Measurements from ENCODE around the gene TUFM.
A peak's percentile ranks its signal among the peaks of the same experiment; 100 is the strongest.
"Not testable (repeated sequence)": the region's sequence is repeated elsewhere in the genome, so short reads cannot be mapped to it uniquely, and the experiment has no call there.

TUFM gene

GRCh38 chr16:28846080-28846932 is at the start of gene TUFM:
Gene TUFM (minus strand): TSS chr16:28846348. CDS start chr16:28846269, 79 bp downstream.
- peak; percentile 99 for DNase-seq (ENCODE audit: low spot score)

- DNase-seq (ENCODE audit: low spot score) = no peak
These were observed 49.5 kb upstream of the TUFM start for GRCh38 chr16:28895609-28896008.

- no peak for DNase-seq (ENCODE audit: low spot score)
These were observed 47.1 kb upstream of the TUFM start for GRCh38 chr16:28893291-28893690.

DNA sequence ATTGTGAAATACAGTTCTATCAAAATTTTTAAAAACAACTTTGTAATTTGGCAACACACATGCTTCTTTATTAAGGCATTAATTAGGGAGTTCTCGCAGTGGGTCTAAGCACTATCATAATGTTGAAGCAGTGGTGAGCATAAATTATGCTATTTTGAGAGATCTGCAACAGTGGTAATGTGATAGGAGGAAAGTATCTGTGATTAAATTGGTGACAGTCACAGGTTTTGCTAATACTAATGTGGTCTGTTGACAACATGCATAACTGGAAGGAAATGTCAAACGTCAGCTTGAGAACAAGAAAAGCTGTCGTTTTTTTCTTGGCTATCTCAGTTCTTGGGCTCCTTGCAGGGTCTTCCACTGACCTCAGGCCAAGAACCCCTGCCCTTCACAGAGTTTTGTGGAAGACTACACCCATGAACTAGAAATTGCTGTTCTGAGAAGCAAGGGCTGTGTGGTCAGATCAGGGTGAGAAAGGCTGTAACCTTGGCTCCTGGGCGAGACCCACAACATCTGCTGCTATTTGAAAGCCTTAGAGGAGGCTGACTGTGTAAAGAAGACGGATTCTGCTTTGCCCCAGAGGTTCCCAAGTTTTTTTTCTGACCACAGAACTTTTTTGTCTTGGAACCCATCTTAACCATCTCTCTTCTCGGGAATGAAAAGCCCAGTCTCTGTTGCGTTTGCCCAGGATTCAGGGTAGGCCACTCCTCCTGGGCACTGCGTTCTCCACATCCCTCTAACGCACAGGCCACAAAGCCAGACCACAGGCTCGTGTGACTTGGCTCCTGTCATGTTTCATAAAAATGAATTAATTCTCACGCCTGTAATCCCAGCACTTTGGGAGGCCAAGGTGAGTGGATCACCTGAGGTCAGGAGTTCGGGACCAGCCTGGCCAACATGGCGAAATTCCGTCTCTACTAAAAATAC is 46.1 kb upstream of the TUFM start:
- no peak for DNase-seq (ENCODE audit: low spot score)

DNA sequence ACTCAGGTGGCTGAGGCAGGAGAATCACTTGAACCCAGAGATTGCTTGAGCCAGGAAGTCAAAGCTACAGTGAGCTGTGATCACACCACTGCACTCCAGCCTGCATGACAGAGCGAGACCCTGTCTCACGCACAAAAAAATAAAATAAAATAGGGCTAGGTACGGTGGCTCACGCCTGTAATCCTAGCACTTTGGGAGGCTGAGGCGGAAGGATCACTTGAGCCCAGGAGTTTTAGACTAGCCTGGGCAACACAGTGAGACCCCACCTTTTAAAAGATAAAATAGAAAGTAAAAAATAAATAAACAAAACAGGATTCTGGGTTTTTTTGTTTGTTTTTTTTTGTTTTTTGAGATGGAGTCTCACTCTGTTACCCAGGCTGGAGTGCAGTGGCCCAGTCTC is 44.2 kb upstream of the TUFM start:
- not testable (repeated sequence) for DNase-seq (ENCODE audit: low spot score)

- DNase-seq (ENCODE audit: low spot score) = no peak
These were observed 40.8 kb upstream of the TUFM start for GRCh38 chr16:28886945-28887344.

DNA sequence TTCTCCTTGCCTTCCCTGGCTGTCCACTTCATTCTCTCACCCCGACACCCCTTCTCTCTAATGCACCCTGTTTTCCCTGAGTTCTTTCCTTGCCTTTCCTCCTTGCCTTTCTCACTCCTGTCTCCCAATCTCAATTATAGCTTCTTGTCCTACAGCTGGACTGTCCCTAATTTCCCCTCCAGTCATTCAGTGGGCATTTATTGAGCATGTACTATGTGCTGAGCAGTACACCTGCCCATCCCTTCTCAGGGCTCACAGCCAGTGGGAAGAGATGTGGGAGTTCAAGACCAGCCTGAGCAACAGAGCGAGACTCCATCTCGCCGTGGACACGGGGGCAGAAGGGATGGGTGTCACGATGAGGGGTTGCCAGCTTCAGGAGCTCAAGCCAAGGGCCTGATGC is 37.9 kb upstream of the TUFM start:
- DNase-seq (ENCODE audit: low spot score) = no peak

GRCh38 chr16:28883221-28883996 is 37.3 kb upstream of the TUFM start:
- DNase-seq (ENCODE audit: low spot score) = no peak

GRCh38 chr16:28882551-28883160 is 36.5 kb upstream of the TUFM start:
- no peak for DNase-seq (ENCODE audit: low spot score)

DNA sequence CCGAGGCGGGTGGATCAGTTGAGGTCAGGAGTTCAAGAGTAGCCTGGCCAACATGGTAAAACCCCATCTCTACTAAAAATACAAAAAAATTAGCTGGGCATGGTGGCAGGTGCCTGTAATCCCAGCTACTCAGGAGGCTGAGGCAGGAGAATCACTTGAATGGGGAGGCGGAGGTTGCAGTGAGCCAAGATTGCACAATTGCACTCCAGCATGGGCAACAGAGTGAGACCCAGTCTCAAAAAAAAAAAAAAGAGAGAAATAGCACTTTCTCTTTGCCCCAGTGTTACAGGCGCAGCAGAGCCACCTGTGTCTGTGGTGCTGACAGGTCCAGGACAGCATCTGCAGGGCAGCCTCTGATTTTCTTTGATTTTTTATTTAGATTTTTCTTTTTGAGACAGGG is 35.4 kb upstream of the TUFM start:
- peak; percentile 40 for DNase-seq (ENCODE audit: low spot score)

DNA sequence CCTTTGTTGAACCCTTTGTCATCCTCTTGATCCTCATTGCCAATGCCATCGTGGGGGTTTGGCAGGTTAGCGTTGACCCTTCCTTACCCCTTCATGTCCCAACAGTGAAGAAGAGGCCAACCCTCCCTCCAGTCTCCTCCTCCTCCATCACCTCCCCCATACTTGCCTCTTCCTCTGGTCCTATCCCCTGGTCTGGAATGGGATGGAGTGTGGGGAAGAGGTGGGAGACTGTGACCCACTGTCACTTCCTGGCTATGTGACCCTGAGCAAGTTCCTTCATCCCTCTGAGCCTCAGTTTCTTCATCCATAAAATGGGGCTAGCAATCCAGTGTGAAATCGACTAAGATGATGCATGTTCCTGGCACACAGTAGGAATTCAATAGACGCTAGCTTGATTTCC is 34.8 kb upstream of the TUFM start:
- DNase-seq (ENCODE audit: low spot score) = no peak

GRCh38 chr16:28880589-28880915 is 34.4 kb upstream of the TUFM start:
- DNase-seq (ENCODE audit: low spot score) = no peak

DNA sequence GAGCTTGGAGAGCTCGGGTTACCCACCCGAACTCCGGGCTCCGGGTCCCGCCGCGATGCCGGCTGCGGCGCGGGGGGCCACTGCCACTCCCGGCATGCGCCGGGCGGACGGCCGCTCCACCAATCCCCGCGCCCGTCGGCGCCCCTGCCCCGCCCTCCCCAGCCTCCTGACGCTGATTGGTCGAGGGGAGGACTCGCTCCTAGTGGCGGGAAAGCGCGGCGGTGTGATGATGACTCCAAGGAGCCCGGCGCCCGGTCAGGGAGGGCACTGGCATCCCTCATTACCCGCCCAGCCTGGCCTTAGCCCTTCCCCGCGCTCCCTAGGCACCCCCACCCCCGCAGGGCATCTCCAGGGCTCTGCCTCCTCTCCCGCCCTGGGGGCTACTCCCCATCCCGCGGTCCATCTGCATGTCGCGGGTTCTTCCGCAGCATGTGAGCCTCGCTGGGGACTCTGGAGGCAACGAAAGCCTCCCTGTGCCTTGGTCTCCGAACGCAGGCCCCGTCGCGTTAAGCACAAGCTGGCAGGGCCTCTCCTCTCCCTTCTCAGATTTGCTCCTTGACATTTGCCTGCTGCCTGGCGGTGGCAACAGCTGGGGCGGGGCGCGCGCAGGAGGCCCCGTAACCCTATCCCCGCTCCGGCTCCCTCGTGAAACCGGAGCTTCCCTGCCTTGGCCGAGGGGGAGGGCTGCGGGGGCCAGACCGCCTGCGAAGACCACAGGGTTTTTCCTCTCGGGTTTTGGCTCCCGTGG is 33.9 kb upstream of the TUFM start:
- DNase-seq (ENCODE audit: low spot score) = peak; percentile 91

GRCh38 chr16:28879261-28879840 is 33.2 kb upstream of the TUFM start:
- DNase-seq (ENCODE audit: low spot score) = peak; percentile 33

DNA sequence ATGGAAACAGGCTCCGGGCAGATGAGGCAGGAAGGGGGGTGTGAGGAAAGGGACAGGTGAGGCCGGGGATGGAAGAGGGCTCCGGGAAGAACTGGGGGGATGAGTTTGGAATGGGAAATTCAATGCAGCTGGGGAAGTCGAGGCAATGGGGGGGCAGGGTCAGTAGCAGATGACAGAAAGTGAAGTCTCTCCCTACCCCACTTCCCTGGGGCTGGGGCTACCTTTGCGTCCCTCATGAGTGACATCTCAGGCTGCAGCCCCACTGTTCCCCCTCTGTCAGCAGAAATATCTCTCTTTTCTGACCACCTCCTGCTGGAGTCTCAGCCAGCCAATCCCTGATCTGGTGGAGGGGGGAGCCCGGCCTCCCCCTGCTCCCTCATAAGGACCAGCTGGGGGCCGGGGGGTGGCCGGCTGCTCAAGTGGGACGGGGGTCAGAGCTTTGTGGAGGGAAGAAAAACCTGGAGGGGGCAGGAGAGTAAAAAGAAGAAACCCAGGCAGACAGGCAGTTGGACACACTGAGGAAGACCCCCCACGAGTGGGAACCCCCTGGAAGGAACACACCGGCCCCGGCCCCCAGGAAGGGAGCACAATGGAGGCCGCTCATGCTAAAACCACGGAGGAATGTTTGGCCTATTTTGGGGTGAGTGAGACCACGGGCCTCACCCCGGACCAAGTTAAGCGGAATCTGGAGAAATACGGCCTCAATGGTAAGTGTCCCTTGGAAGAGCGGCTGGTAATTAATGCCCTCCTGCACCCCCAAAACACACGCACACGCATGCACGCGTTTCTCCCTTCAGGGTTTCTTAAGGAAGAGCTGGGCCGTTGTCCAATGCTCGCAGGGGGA is 32.2 kb upstream of the TUFM start, which contains the start of gene ATP2A1:
Gene ATP2A1 (plus strand): TSS at position 406 of the 844 bp plus-strand sequence. CDS start 184 bp downstream, at position 590.
- DNase-seq (ENCODE audit: low spot score) = no peak

- no peak for DNase-seq (ENCODE audit: low spot score)
These were observed 31.5 kb upstream of the TUFM start for GRCh38 chr16:28877655-28878000.

- DNase-seq (ENCODE audit: low spot score) = no peak
These were observed 31.0 kb upstream of the TUFM start for GRCh38 chr16:28876973-28877654.

DNA sequence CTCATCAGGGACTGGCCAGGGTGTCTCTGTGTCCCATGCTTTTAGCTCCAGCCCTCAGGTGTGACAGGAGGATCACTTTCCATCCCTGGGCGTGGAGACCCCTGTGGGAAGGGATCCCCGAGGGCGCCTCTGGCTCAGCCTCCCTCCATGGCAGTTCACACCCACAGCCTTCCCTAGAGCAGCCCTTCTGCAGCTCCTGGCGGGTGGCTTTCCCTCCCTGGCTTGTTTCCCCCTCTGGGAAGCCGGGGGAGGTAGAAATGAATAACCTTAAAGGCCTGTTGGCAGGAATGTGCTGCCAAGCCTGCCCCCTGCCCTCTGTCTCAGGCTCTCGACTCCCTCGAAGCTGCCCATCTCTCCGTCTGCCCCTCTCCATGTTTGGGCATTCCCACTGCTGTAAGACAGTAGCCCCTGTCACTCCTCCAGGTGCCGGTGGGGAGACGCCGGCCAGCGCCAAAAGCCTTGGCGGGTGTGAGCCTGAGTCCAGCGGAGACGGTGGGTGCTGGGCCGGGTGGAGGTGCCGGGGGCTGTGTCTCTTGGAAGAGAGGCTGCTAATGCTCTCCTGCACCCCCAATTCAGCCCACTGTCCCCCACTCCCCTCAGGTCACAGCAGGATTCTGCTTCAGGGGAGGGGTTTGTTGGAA is 30.0 kb upstream of the TUFM start:
- no peak for DNase-seq (ENCODE audit: low spot score)
